WI38 (cell line): ENCODE data around the gene GTPBP8.

ENCODE experiments used
- H3K4me3 ChIP-seq: 2 replicates; pipeline ENCODE4 v1.5.1; 2011; ENCODE audit warnings: low read depth, mild to moderate bottlenecking, control low read depth, low read length
- TF ChIP-seq, protein P1 (sequence below): IDR thresholded peaks from 2 replicates; pipeline ENCODE4 v1.5.1; 2012; ENCODE audit warnings: low read depth, mild to moderate bottlenecking, control low read depth, low read length

GTPBP8 gene

DNA sequence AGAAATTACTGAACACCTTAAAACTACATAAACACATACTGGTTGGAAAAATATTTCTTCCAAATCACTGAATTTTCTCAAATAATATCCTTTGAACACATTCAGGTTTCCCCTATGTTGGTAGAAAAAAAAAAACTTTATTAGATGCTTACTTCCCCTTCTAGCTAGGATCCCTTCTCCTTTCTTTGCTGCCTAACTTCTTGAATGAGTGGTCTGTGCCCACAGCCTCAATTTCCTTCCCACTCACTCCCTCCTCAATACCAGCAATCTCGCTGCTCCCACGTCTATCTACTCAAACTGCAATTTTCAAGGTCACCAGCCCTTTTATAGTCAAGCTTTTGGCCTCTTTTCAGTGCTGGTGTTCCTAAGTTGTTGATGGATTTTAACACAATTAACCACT is 24.2 kb upstream of the GTPBP8 start:
- no peak overlapping the region for H3K4me3 ChIP-seq
- TF ChIP-seq, protein P1, sequence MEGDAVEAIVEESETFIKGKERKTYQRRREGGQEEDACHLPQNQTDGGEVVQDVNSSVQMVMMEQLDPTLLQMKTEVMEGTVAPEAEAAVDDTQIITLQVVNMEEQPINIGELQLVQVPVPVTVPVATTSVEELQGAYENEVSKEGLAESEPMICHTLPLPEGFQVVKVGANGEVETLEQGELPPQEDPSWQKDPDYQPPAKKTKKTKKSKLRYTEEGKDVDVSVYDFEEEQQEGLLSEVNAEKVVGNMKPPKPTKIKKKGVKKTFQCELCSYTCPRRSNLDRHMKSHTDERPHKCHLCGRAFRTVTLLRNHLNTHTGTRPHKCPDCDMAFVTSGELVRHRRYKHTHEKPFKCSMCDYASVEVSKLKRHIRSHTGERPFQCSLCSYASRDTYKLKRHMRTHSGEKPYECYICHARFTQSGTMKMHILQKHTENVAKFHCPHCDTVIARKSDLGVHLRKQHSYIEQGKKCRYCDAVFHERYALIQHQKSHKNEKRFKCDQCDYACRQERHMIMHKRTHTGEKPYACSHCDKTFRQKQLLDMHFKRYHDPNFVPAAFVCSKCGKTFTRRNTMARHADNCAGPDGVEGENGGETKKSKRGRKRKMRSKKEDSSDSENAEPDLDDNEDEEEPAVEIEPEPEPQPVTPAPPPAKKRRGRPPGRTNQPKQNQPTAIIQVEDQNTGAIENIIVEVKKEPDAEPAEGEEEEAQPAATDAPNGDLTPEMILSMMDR = no peak

DNA sequence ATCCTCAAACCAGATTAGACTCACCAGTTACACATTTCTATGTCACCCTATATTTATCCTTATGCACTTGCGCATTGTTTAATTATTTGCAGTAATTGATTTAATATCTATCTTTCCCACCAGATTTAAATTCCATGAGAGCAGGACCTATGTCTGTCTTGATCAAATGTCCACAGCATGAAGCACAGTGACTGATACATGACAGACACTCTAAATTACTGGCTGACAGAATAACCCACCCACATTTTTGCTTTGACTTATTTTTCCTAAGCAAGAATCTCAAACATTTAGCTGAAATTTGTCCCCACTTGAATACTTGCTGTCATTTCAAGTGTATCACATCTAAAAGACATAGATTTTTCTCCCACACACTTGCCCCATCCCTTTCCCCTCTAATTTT is 23.4 kb upstream of the GTPBP8 start:
- TF ChIP-seq, protein P1 = no peak
- H3K4me3 ChIP-seq = no peak overlapping the region

DNA sequence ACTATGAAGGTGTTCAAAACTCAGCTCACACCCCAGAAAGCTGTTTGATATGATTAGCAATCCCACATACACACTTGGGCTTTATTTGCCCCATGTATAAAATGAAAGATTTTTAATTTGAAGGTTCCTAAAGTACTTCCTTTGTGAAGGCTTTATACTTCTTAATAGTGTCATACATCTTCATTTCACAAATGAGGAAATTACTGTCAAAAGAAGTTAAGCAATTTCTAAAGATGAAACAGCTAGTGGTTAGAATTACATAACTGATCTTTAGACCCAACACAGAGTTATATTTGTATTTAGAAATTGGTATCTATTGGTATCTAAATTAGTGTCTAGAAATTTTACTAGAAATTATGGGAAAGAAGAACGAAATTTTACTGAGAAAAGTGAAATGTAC is 23.0 kb upstream of the GTPBP8 start:
- H3K4me3 ChIP-seq = no peak overlapping the region
- TF ChIP-seq, protein P1 = no peak

DNA sequence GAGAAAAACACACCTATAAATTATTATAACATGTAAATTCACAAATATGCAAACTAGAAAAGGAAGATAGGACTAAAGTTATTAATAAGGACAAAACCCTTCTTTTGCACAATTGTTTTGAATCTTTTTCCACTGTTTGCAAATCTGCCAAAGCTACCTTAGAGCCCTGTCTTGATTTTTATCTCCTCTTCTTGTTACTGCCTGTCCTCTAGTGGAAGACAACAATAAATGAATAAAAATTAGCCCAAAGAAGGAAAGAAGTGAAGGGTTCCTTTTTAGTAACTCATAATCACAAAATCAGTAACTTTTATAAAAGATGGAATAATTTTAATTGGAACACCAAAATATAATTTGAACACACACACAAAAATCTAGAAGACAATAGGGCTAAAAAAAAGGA is 18.6 kb upstream of the GTPBP8 start:
- TF ChIP-seq, protein P1 = no peak

DNA sequence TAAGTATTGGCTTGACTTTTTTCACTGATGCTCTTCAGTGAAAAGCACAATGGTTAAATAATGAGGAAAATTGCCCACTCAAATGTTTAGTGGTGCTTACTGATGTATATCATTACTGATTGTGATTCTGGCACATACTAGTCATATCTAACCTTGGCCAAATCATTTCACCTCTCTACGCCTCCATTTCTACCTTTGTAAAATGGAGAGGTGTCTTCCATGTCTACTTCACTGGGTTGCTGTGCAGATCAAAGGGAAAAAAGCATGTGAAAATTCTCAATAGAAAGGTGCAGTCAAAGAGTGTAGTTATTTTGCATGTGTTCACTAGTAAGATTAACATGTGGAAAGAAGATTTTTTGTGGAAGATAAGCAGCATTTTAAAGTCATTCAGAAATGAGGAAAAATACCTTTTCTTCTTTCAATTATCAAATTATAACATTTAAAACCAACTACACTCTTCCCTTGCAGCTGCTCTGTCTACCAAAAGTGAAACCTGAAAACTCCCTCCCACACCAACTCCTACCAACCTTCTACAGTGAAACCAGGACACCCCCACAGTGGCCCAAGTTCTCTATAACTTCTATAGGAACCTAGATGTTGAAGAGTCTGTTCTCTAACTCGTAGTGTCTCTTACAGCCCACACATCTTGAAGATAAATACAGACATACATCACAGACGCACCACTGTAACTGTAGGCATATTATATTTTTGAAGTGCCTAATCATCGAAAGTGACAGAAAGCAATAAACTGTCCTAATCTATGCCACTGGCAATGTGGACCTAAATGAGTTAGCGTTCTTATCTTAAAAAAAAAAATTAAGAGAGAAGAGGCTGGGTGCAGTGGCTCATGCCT is 17.2 kb upstream of the GTPBP8 start:
- TF ChIP-seq, protein P1 = no peak
- no peak overlapping the region for H3K4me3 ChIP-seq

More for the DNA sequence above, 18.6 kb upstream of the GTPBP8 start:
- no peak overlapping the region for H3K4me3 ChIP-seq

DNA sequence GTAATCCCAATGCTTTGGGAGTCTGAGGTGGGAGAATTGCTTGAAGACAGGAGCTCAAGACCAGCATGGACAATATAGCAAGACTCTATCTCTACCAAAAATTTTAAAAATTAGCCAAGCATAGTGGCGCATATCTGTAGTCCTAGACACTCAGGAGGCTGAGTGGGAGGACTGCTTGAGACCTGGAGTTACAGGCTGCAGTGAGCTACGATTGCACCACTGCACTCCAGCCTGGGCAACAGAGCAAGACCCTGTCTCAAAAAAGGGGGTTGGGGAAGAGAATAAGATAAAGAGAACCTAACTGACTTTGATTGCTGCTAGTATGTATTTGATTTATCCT is 16.6 kb upstream of the GTPBP8 start:
- no peak overlapping the region for H3K4me3 ChIP-seq
- TF ChIP-seq, protein P1 = no peak

DNA sequence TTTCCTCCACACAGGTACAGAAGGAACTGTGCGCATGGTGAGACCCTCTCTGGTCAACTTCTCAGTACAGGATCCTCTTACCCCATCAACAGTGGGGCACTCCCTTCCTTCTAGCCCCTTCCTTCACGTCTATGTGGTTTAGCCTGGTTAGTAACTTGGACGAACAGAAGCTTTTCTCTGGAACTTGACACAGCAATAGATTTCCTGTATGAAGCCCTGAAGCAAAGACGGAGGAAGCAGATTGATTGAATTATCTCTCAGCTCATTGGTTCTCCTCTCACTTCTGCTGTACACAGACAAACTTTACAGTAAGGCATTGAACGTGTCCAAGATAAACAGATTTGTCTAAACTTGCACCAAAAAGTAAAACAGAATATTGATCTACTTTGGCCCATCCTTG is 15.9 kb upstream of the GTPBP8 start, which contains the start of gene CD200R1:
Gene CD200R1 (minus strand): TSS at position 210 of the 400 bp plus-strand sequence. CDS start 246 bp downstream, outside the sequence.
- TF ChIP-seq, protein P1 = no peak

More for the DNA sequence above, 15.9 kb upstream of the GTPBP8 start, which contains the start of gene CD200R1:
- no peak within 1 kb of the TSS for H3K4me3 ChIP-seq
